ENCODE results near the gene ATF7. TPM values are rescaled to one million over a fixed set of nuclear protein-coding genes. Genes with fewer than 3 reads are reported as not detected.

Gene ATF7
- total RNA-seq, 5 donors from 2014 or later (not counting 1 experiment from before 2014, with no cell fraction given): 18.9 to 29.6 (median 27.1) TPM

- Mint-ChIP-seq H3K4me3 (peak overlapping the region; percentile 85 to 97 (median 94)), H3K27ac (peak overlapping the region; percentile 99), H3K36me3 (peaks cover 14% of the 10 kb centered on the region), H3K27me3 (no peaks in the 10 kb centered on the region), H3K9me3 (no peaks in the 10 kb centered on the region), H3K4me1 (peaks cover 36 to 48% (median 40%) of the 10 kb centered on the region in 3 donors)
- ATAC-seq (replicated peaks in 1 of 4): no peak
- CTCF ChIA-PET: interaction anchor here in 1 of 2 donors (0.9 to 2.0 kb wide), 14 partner anchors 8 to 496 kb away, joined by 3 to 17 read pairs (median 4); partner anchors contain the start of genes AAAS, ATP5MC2, EIF4B and PFDN5
- H3K9me3 ChIP-seq: no peaks in the 10 kb centered on the region
- no peak for DNase-seq
- H3K36me3 ChIP-seq (ENCODE audit: control insufficient read depth in 2 of 2, extremely low read depth in 1 of 2, insufficient read depth in 1 of 2, low read length in 1 of 2): peaks cover 15 to 29% of the 10 kb centered on the region in 2 donors
- POLR2A ChIA-PET: interaction anchor here (0.6 to 1.8 kb wide), 6 partner anchors 10 to 181 kb away, joined by 3 to 8 read pairs (median 6); partner anchors contain the start of genes AAAS (in 1 of the 2) and SP1 (in 1 of the 2)
- peaks cover 19 to 34% of the 10 kb centered on the region in 2 experiments for H3K4me1 ChIP-seq (ENCODE audit: control insufficient read depth in 1 of 2, extremely low read depth in 1 of 2, insufficient read depth in 2 of 2, low read length in 2 of 2)
- peak overlapping the region; percentile 80 to 83 for H3K4me3 ChIP-seq (ENCODE audit: control insufficient read depth in 1 of 2, extremely low read depth in 1 of 2, low read length in 1 of 2)
- WGBS (ENCODE audit: insufficient coverage): 91% methylated on average over 6 of the region's 10 CpGs
- peak overlapping the region; percentile 92 for H3K27ac ChIP-seq (ENCODE audit: low read length)
- no peaks in the 10 kb centered on the region for H3K27me3 ChIP-seq (replicated peaks in 1 of 2; ENCODE audit: control insufficient read depth in 2 of 2, extremely low read depth in 1 of 2, insufficient read depth in 2 of 2, low read length in 1 of 2)
These were observed 124.5 kb downstream of the ATF7 start for GRCh38 chr12:53501615-53502181.

DNA sequence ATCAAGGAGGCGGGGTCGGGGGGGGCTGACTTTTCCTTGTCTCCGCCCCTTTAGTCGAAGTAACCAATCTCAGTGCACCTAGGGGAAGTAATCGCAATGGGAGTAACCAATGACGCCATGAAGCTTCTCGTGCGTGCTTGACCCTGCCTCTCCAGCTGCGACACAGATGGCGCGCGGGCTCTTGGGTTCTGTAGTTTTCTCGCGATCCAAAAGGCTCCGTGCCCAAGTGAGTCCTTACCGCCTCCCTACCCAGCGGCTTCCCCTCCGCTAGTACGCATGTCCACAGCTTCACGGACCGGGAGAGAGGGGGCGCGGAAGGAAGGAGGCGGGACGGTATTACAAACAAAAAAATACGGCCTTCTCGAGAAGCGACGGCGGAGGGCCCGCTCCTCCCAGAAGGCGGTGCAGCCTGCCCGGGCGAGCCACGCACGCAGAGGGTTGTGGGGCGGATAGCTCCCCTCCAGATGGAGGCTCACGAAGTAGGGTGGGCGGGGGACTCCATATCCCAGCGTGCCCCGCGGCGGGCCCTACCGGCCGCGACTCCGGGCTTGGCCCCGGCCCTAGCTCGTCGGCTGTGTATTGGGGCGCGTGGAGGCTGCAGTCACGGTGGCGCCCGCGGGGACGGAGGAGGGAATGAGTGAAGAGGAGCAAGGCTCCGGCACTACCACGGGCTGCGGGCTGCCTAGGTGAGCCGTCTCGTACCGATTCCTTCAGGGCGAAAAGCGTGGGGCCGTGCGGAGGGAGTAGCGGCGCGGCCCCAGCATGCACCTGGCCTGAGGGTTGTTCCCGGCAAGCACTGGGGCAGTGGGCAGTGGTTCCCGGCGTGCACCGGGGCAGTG is 125.2 kb downstream of the ATF7 start, which contains the start of gene TARBP2:
Gene TARBP2, plus strand, starts transcription at position 508 of the 839 bp plus-strand sequence. Its CDS starts 126 bp downstream, at position 634.
- H3K4me1 Mint-ChIP-seq: peaks cover 40 to 53% (median 41%) of the 10 kb centered on the region in 3 donors
- H3K27ac Mint-ChIP-seq: peak within 1 kb of the TSS; percentile 99
- ChIA-PET POLR2A (interaction anchor here (0.6 to 1.8 kb wide), 10 partner anchors 9 to 779 kb away, joined by 3 to 8 read pairs (median 4); partner anchors contain the start of genes AAAS (in 1 of the 2), CBX5 (in 1 of the 2), HNRNPA1 (in 1 of the 2) and SP1 (in 1 of the 2)), CTCF (interaction anchor here in 1 of 2 donors (0.6 to 2.0 kb wide), 20 partner anchors 9 to 495 kb away, joined by 3 to 17 read pairs (median 4); partner anchors contain the start of genes AAAS, ATP5MC2, EIF4B and PFDN5)
- peak within 1 kb of the TSS; percentile 80 to 83 for H3K4me3 ChIP-seq (ENCODE audit: control insufficient read depth in 1 of 2, extremely low read depth in 1 of 2, low read length in 1 of 2)
- DNase-seq (peak; percentile 92 to 100 (median 97)), ATAC-seq (replicated peaks in 1 of 4) (peak; percentile 80 to 82 (median 81))
- no peaks in the 10 kb centered on the region for H3K9me3 Mint-ChIP-seq
- H3K4me1 ChIP-seq (ENCODE audit: control insufficient read depth in 1 of 2, extremely low read depth in 1 of 2, insufficient read depth in 2 of 2, low read length in 2 of 2): peaks cover 19 to 34% of the 10 kb centered on the region in 2 experiments
- H3K36me3 ChIP-seq (ENCODE audit: control insufficient read depth in 2 of 2, extremely low read depth in 1 of 2, insufficient read depth in 1 of 2, low read length in 1 of 2): peaks cover 15 to 24% of the 10 kb centered on the region in 2 donors
- peak within 1 kb of the TSS; percentile 92 for H3K27ac ChIP-seq (ENCODE audit: low read length)
- peak within 1 kb of the TSS; percentile 85 to 97 (median 94) for H3K4me3 Mint-ChIP-seq
- H3K27me3 Mint-ChIP-seq: no peaks in the 10 kb centered on the region
- WGBS (ENCODE audit: insufficient coverage): under 1% methylated on average over 60 of the region's 74 CpGs
- H3K36me3 Mint-ChIP-seq: peaks cover 14% of the 10 kb centered on the region
- no peaks in the 10 kb centered on the region for H3K9me3 ChIP-seq
- no peaks in the 10 kb centered on the region for H3K27me3 ChIP-seq (replicated peaks in 1 of 2; ENCODE audit: control insufficient read depth in 2 of 2, extremely low read depth in 1 of 2, insufficient read depth in 2 of 2, low read length in 1 of 2)

DNA sequence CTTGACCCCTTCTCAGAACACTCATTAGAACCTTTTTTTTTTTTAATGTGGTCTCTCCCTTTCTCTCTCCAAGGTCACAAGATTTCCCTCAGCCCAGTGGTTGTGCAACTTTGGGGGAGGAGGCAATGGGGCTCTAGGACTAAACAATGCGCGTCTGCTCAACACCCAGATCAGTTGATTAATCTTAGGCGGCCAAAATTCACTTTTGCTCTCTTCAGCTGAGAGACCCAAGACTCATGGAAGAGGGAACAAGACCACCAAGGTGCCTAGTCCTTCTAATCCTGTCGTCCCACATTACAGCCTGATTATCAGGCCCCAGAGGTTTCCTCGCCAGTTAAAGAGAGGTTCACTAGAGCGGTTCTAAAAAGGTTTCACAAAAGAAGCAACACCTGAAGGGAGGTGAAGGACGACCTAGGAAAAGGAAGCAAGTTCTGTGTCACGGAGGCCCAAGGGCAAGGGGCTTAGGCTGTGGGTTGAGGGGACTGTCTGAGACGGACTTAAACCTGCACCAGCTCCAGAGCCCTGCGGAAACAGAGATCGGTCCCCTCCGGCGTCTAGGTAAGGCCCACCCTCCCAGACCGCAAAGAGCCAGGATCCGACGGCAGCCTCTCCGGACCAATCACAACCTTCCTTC is 125.9 kb downstream of the ATF7 start:
- peak overlapping the region; percentile 85 to 97 (median 94) for H3K4me3 Mint-ChIP-seq
- peaks cover 36 to 56% (median 40%) of the 10 kb centered on the region in 3 donors for H3K4me1 Mint-ChIP-seq
- H3K9me3 ChIP-seq: no peaks in the 10 kb centered on the region
- peak overlapping the region; percentile 80 to 83 for H3K4me3 ChIP-seq (ENCODE audit: control insufficient read depth in 1 of 2, extremely low read depth in 1 of 2, low read length in 1 of 2)
- peak overlapping the region; percentile 99 for H3K27ac Mint-ChIP-seq
- peaks cover 14 to 18% of the 10 kb centered on the region in 2 donors for H3K36me3 ChIP-seq (ENCODE audit: control insufficient read depth in 2 of 2, extremely low read depth in 1 of 2, insufficient read depth in 1 of 2, low read length in 1 of 2)
- H3K36me3 Mint-ChIP-seq: peaks cover 7% of the 10 kb centered on the region
- WGBS (ENCODE audit: insufficient coverage): 0% methylated on average over 7 of the region's 17 CpGs
- ChIA-PET POLR2A (interaction anchor here (0.6 to 1.8 kb wide), 8 partner anchors 9 to 780 kb away, joined by 3 to 8 read pairs (median 4); partner anchors contain the start of genes AAAS (in 1 of the 2), CBX5 (in 1 of the 2), HNRNPA1 (in 1 of the 2) and SP1 (in 1 of the 2)), CTCF (interaction anchor here in 1 of 2 donors (0.6 to 2.0 kb wide), 18 partner anchors 9 to 494 kb away, joined by 3 to 17 read pairs (median 4); partner anchors contain the start of genes AAAS, ATP5MC2, EIF4B and PFDN5)
- peaks cover 19 to 34% of the 10 kb centered on the region in 2 experiments for H3K4me1 ChIP-seq (ENCODE audit: control insufficient read depth in 1 of 2, extremely low read depth in 1 of 2, insufficient read depth in 2 of 2, low read length in 2 of 2)
- DNase-seq (peak in 4 of 35 experiments; percentile 21 to 55 (median 30)), ATAC-seq (replicated peaks in 1 of 4) (no peak)
- no peaks in the 10 kb centered on the region for H3K27me3 Mint-ChIP-seq
- no peaks in the 10 kb centered on the region for H3K27me3 ChIP-seq (replicated peaks in 1 of 2; ENCODE audit: control insufficient read depth in 2 of 2, extremely low read depth in 1 of 2, insufficient read depth in 2 of 2, low read length in 1 of 2)
- H3K27ac ChIP-seq (ENCODE audit: low read length): peak overlapping the region; percentile 92
- no peaks in the 10 kb centered on the region for H3K9me3 Mint-ChIP-seq

DNA sequence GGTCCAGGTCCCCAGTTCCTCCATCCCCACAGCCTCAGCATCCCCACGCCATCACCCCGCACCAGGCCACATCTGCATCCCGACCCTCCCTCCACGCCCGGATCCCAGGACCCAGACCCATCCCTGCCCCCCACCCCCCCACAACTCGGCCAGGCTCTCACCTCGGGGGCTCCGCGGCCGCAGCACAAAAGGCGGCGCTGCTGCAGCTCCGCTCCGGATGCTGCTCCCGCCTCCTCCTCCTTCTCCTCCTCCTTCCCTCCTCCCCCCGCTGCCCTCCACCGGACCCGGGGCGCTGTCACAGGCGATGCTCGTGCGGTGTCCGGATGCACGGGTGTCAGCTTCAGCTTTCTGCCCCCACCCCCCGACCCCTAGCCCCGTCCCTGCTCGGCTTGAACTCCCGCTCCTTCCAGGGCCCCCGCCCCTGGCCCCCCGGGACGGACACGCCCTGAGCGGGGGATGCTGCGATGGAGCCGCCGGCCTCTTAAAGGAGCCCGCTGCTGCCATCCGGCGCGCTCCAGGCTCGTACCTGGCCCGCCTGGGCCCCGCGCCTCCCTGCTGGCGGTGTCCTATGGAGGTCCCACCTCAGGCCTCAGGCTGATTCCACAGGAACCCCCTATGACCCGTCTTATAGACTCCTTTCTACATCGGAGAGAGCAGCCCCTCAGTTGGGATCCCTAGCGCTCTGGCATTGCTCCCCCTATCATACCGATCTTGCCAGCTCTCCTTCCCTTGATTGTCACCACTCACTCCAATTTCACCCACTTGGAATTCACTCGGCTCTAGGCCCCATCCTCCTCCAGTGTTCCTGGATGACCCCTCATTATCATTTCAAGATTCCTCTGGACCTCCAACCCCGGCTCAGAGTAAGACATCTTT is 126.7 kb downstream of the ATF7 start, which contains the start of gene MAP3K12:
Gene MAP3K12, minus strand, starts transcription at position 193 of the 876 bp plus-strand sequence. CDS start 12,067 bp downstream, outside the sequence.
- Histone ChIP-seq H3K9me3 (no peaks in the 10 kb centered on the region), H3K27me3 (replicated peaks in 1 of 2; ENCODE audit: control insufficient read depth in 2 of 2, extremely low read depth in 1 of 2, insufficient read depth in 2 of 2, low read length in 1 of 2) (no peaks in the 10 kb centered on the region), H3K36me3 (ENCODE audit: control insufficient read depth in 2 of 2, extremely low read depth in 1 of 2, insufficient read depth in 1 of 2, low read length in 1 of 2) (peaks cover 6 to 10% of the 10 kb centered on the region in 2 donors), H3K4me3 (ENCODE audit: control insufficient read depth in 1 of 2, extremely low read depth in 1 of 2, low read length in 1 of 2) (peak within 1 kb of the TSS; percentile 80 to 83), H3K4me1 (ENCODE audit: control insufficient read depth in 1 of 2, extremely low read depth in 1 of 2, insufficient read depth in 2 of 2, low read length in 2 of 2) (peaks cover 19 to 38% of the 10 kb centered on the region in 2 experiments), H3K27ac (ENCODE audit: low read length) (peak within 1 kb of the TSS; percentile 92)
- H3K4me1 Mint-ChIP-seq: peaks cover 36 to 55% (median 41%) of the 10 kb centered on the region in 3 donors
- ATAC-seq (replicated peaks in 1 of 4) (peak in 2 of 4 experiments; percentile 5 to 9), DNase-seq (peak in 29 of 35 experiments; percentile 24 to 68 (median 44))
- under 1% methylated on average over 42 of the region's 51 CpGs for WGBS (ENCODE audit: insufficient coverage)
- peak within 1 kb of the TSS; percentile 85 to 97 (median 94) for H3K4me3 Mint-ChIP-seq
- H3K9me3 Mint-ChIP-seq: no peaks in the 10 kb centered on the region
- H3K27ac Mint-ChIP-seq: peak within 1 kb of the TSS; percentile 99
- CTCF ChIA-PET: interaction anchor here in 1 of 2 donors (0.6 kb wide), 1 partner anchor 176 kb away, joined by 3 read pairs; no protein-coding TSS in a partner anchor
- POLR2A ChIA-PET: interaction anchor here (0.6 kb wide), 2 partner anchors 41 to 152 kb away, joined by 3 to 6 read pairs; no protein-coding TSS in a partner anchor
- no peaks in the 10 kb centered on the region for H3K27me3 Mint-ChIP-seq
- H3K36me3 Mint-ChIP-seq: peaks cover under 1% of the 10 kb centered on the region

- Histone ChIP-seq H3K4me3 (ENCODE audit: control insufficient read depth in 1 of 2, extremely low read depth in 1 of 2, low read length in 1 of 2) (no peak overlapping the region), H3K4me1 (ENCODE audit: control insufficient read depth in 1 of 2, extremely low read depth in 1 of 2, insufficient read depth in 2 of 2, low read length in 2 of 2) (peaks cover 30 to 50% of the 10 kb centered on the region in 2 experiments), H3K27me3 (replicated peaks in 1 of 2; ENCODE audit: control insufficient read depth in 2 of 2, extremely low read depth in 1 of 2, insufficient read depth in 2 of 2, low read length in 1 of 2) (no peaks in the 10 kb centered on the region), H3K9me3 (no peaks in the 10 kb centered on the region), H3K27ac (ENCODE audit: low read length) (no peak overlapping the region), H3K36me3 (ENCODE audit: control insufficient read depth in 2 of 2, extremely low read depth in 1 of 2, insufficient read depth in 1 of 2, low read length in 1 of 2) (peaks cover 3 to 4% of the 10 kb centered on the region in 2 donors)
- Mint-ChIP-seq H3K27me3 (no peaks in the 10 kb centered on the region), H3K27ac (peak overlapping the region; percentile 53 to 75), H3K4me3 (peak overlapping the region; percentile 84 to 97 (median 85)), H3K9me3 (no peaks in the 10 kb centered on the region), H3K4me1 (peaks cover 47 to 66% (median 53%) of the 10 kb centered on the region in 3 donors), H3K36me3 (no peaks in the 10 kb centered on the region)
- WGBS (ENCODE audit: insufficient coverage): no CpG with 5 or more reads among the region's 2 CpGs
- CTCF ChIA-PET: interaction anchor here in 1 of 2 donors (0.6 to 1.1 kb wide), 2 partner anchors 17 to 223 kb away, joined by 3 read pairs; no protein-coding TSS in a partner anchor
- DNase-seq (no peak), ATAC-seq (replicated peaks in 1 of 4) (no peak)
- POLR2A ChIA-PET: interaction anchor here in 1 of 2 donors (0.6 kb wide), 1 partner anchor 22 kb away, joined by 3 read pairs; no protein-coding TSS in a partner anchor
These were observed 127.9 kb downstream of the ATF7 start for GRCh38 chr12:53498235-53498630.
